ENCODE measurements around the gene ATP5MG. TPM values are rescaled to one million over a fixed set of nuclear protein-coding genes. Genes with fewer than 3 reads are reported as not detected.

The ATP5MG gene, protein sequence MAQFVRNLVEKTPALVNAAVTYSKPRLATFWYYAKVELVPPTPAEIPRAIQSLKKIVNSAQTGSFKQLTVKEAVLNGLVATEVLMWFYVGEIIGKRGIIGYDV
- total RNA-seq = 100 to 1,000 TPM; 145 to 172 TPM
- polyA plus RNA-seq = 100 to 1,000 TPM; 649 to 923 (median 790) TPM
- 25.4 to 35.9 (median 31.6) reads per million in 6 experiments for total RNA-seq

GRCh38 chr11:118401151-118401879, at the start of gene ATP5MG:
Gene ATP5MG (plus strand): TSS chr11:118401606. CDS start chr11:118401666, 60 bp downstream.
- Mint-ChIP-seq H3K36me3 (peaks cover 0 to 37% (median 0%) of the 10 kb centered on the region in 3 donors), H3K9me3 (no peaks in the 10 kb centered on the region), H3K4me3 (peak within 1 kb of the TSS; percentile 89 to 99 (median 96)), H3K27ac (peak within 1 kb of the TSS; percentile 99 to 100 (median 100)), H3K4me1 (peaks cover 31 to 74% (median 62%) of the 10 kb centered on the region in 4 donors), H3K27me3 (no peaks in the 10 kb centered on the region)
- ATAC-seq (peak; percentile 56 to 59), DNase-seq (peak; percentile 87 to 98 (median 93))
- POLR2A ChIA-PET = interaction anchor here (0.5 to 4.3 kb wide), 7 partner anchors 34 to 622 kb away, joined by 3 to 43 read pairs (median 5); partner anchors contain the start of genes ARCN1 and KMT2A

DNA sequence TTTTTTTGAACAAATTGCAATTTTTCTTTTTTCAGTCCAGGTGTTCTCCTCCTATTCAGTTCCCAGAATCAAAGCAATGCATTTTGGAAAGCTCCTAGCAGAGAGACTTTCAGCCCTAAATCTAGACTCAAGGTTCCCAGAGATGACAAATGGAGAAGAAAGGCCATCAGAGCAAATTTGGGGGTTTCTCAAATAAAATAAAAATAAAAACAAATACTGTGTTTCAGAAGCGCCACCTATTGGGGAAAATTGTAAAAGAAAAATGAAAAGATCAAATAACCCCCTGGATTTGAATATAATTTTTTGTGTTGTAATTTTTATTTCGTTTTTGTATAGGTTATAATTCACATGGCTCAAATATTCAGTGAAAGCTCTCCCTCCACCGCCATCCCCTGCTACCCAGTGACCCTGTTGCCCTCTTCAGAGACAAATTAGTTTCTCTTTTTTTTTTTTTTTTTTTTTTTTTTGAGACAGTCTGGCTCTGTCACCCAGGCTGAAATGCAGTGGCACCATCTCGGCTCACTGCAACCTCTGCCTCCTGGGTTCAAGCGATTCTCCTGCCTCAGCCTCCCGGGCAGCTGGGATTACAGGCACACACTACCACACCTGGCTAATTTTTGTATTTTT, 48.2 kb upstream of the ATP5MG start:
- Mint-ChIP-seq H3K36me3 (peaks cover 0 to 66% (median 30%) of the 10 kb centered on the region in 3 donors), H3K27me3 (peaks cover 0 to 2% (median 0%) of the 10 kb centered on the region in 5 donors), H3K9me3 (no peaks in the 10 kb centered on the region), H3K27ac (peak overlapping the region; percentile 88 to 100 (median 96)), H3K4me1 (peaks cover 26 to 43% (median 36%) of the 10 kb centered on the region in 4 donors), H3K4me3 (peak overlapping the region in 1 of 10 donors; percentile 20)
- peak in 3 of 10 donors; percentile 70 to 74 (median 73) for DNase-seq
- POLR2A ChIA-PET = interaction anchor here (0.7 to 1.9 kb wide), 6 partner anchors 10 to 154 kb away, joined by 3 to 12 read pairs (median 5); partner anchors contain the start of genes CD3D, CD3G and MPZL3
- ATAC-seq = peak; percentile 53 to 59

DNA sequence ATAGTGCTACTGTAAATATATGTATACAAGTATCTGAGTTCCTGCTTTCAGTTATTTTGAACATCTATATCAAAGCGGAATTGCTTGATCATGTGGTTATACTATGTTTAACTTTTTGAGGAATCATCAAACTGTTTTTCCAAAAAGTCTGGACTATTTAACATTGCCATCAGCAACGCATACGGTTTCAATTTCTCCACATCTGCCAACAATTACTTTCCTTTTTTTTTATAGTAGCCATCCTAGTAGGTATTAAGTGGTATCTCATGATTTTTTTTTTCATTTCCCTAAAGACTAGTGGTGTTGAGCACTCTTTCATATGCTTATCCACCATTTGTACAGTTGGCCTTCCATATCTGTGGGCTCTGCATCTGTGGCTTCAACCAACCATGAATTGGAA, 43.3 kb upstream of the ATP5MG start:
- no peak overlapping the region for H3K4me3 Mint-ChIP-seq
- H3K4me1 Mint-ChIP-seq = peaks cover 29 to 56% (median 49%) of the 10 kb centered on the region in 4 donors

GRCh38 chr11:118359295-118359958, 42.0 kb upstream of the ATP5MG start, which contains the start of gene UBE4A:
Gene UBE4A (plus strand): TSS chr11:118359600. CDS start chr11:118365081, 5,481 bp downstream.
- DNase-seq = peak; percentile 90 to 99 (median 96)
- POLR2A ChIA-PET = interaction anchor here (0.5 to 1.8 kb wide), 26 partner anchors 8 to 431 kb away, joined by 3 to 28 read pairs (median 4); partner anchors contain the start of genes CD3D, CD3E, CD3G and DDX6
- Mint-ChIP-seq H3K36me3 (peaks cover 0 to 41% (median 2%) of the 10 kb centered on the region in 3 donors), H3K27me3 (peaks cover 0 to 4% (median 0%) of the 10 kb centered on the region in 5 donors), H3K27ac (peak within 1 kb of the TSS; percentile 97 to 99 (median 98)), H3K4me1 (peaks cover 32 to 56% (median 55%) of the 10 kb centered on the region in 4 donors), H3K4me3 (peak within 1 kb of the TSS; percentile 85 to 98 (median 94)), H3K9me3 (no peaks in the 10 kb centered on the region)
- peak; percentile 86 to 93 for ATAC-seq

More for the DNA sequence above, 43.3 kb upstream of the ATP5MG start:
- no peaks in the 10 kb centered on the region for H3K9me3 Mint-ChIP-seq
- no peak for ATAC-seq
- POLR2A ChIA-PET = interaction anchor here (0.9 to 1.0 kb wide), 2 partner anchors 78 to 166 kb away, joined by 3 to 6 read pairs; partner anchors contain the start of gene KMT2A
- peaks cover 0 to 42% (median 2%) of the 10 kb centered on the region in 3 donors for H3K36me3 Mint-ChIP-seq
- peaks cover 0 to 4% (median 0%) of the 10 kb centered on the region in 5 donors for H3K27me3 Mint-ChIP-seq
- DNase-seq = no peak
- peak overlapping the region; percentile 9 to 99 (median 90) for H3K27ac Mint-ChIP-seq

GRCh38 chr11:118364956-118365615, 36.3 kb upstream of the ATP5MG start:
- no peaks in the 10 kb centered on the region for H3K9me3 Mint-ChIP-seq
- POLR2A ChIA-PET = interaction anchor here (0.6 to 0.7 kb wide), 3 partner anchors 54 to 852 kb away, joined by 3 to 4 read pairs (median 4); no protein-coding TSS in a partner anchor
- H3K27ac Mint-ChIP-seq = peak overlapping the region in 1 of 10 donors; percentile 35
- H3K27me3 Mint-ChIP-seq = no peaks in the 10 kb centered on the region
- H3K36me3 Mint-ChIP-seq = peaks cover 0 to 82% (median 21%) of the 10 kb centered on the region in 3 donors
- H3K4me1 Mint-ChIP-seq = peaks cover 22 to 49% (median 39%) of the 10 kb centered on the region in 4 donors
- ATAC-seq (no peak), DNase-seq (no peak)
- no peak overlapping the region for H3K4me3 Mint-ChIP-seq

DNA sequence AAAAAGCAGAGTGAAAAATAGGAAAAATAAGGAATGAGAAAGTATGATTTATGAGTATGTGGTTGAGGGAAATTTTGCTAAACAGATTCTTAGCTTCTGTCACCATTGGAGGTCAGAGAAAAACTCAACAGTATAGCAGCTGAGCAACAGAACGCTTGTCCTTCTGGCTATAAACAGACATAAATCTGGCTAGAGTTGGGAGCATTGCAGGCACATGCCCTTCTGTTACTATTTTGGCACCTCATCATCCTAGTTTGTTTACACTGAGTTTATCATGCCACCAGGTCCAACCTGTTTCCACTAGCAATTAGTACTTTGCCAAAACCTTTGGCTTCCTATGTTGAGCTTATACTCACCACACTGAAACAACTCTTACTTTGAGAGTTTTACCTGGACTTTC, 35.1 kb upstream of the ATP5MG start:
- Mint-ChIP-seq H3K9me3 (no peaks in the 10 kb centered on the region), H3K4me1 (peaks cover 21 to 40% (median 29%) of the 10 kb centered on the region in 4 donors), H3K27me3 (no peaks in the 10 kb centered on the region), H3K4me3 (no peak overlapping the region), H3K27ac (peak overlapping the region in 5 of 10 donors; percentile 3 to 69 (median 24)), H3K36me3 (peaks cover 0 to 90% (median 26%) of the 10 kb centered on the region in 3 donors)
- POLR2A ChIA-PET = interaction anchor here (1.2 kb wide), 1 partner anchor 11 kb away, joined by 3 read pairs; no protein-coding TSS in a partner anchor
- ATAC-seq (no peak), DNase-seq (no peak)

GRCh38 chr11:118370774-118371173, 30.6 kb upstream of the ATP5MG start:
- Mint-ChIP-seq H3K27ac (peak overlapping the region in 2 of 10 donors; percentile 32 to 62), H3K27me3 (no peaks in the 10 kb centered on the region), H3K4me1 (peaks cover 0 to 9% (median 2%) of the 10 kb centered on the region in 4 donors), H3K9me3 (no peaks in the 10 kb centered on the region), H3K36me3 (peaks cover 10 to 96% (median 32%) of the 10 kb centered on the region in 3 donors), H3K4me3 (no peak overlapping the region)
- no peak for ATAC-seq
- DNase-seq = no peak
- POLR2A ChIA-PET = interaction anchor here (0.6 kb wide), 1 partner anchor 109 kb away, joined by 3 read pairs; no protein-coding TSS in a partner anchor

DNA sequence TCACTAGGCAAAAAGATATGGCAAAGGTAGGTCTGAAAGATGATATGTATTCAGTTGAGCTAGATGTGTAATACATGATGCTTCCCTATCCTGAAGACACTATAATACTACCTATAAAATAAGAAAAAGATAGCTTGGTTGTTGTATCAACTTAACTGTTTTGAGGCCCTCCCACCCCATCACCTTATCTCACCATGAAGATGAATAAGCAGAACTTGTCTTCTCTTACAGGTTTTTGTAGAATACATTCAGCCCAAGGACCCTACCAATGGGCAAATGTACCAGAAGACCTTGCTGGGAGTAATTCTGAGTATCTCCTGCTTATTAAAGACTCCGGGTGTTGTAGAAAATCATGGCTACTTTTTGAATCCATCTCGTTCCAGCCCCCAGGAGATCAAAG, 28.1 kb upstream of the ATP5MG start:
- POLR2A ChIA-PET = interaction anchor here (0.7 to 1.3 kb wide), 2 partner anchors 13 to 137 kb away, joined by 3 read pairs; no protein-coding TSS in a partner anchor
- H3K27me3 Mint-ChIP-seq = no peaks in the 10 kb centered on the region
- H3K9me3 Mint-ChIP-seq = no peaks in the 10 kb centered on the region
- no peak for DNase-seq
- peaks cover 10 to 99% (median 38%) of the 10 kb centered on the region in 3 donors for H3K36me3 Mint-ChIP-seq
- no peak for ATAC-seq
- H3K4me3 Mint-ChIP-seq = no peak overlapping the region
- H3K4me1 Mint-ChIP-seq = peaks cover 0 to 3% (median under 1%) of the 10 kb centered on the region in 4 donors
- H3K27ac Mint-ChIP-seq = peak overlapping the region in 1 of 10 donors; percentile 14

- Mint-ChIP-seq H3K36me3 (peaks cover 10 to 99% (median 42%) of the 10 kb centered on the region in 3 donors), H3K4me3 (no peak overlapping the region), H3K27me3 (no peaks in the 10 kb centered on the region), H3K4me1 (peaks cover 0 to 3% (median 0%) of the 10 kb centered on the region in 4 donors), H3K27ac (peak overlapping the region in 2 of 10 donors; percentile 37 to 43), H3K9me3 (no peaks in the 10 kb centered on the region)
- DNase-seq (no peak), ATAC-seq (no peak)
- POLR2A ChIA-PET = interaction anchor here (1.3 kb wide), 1 partner anchor 13 kb away, joined by 3 read pairs; no protein-coding TSS in a partner anchor
Observed at GRCh38 chr11:118373871-118374270, 27.5 kb upstream of the ATP5MG start.

GRCh38 chr11:118374729-118375128, 26.7 kb upstream of the ATP5MG start:
- Mint-ChIP-seq H3K27me3 (no peaks in the 10 kb centered on the region), H3K4me3 (no peak overlapping the region), H3K27ac (peak overlapping the region in 3 of 10 donors; percentile 13 to 57 (median 54)), H3K9me3 (no peaks in the 10 kb centered on the region), H3K4me1 (peaks cover 0 to 3% (median 0%) of the 10 kb centered on the region in 4 donors), H3K36me3 (peaks cover 10 to 99% (median 38%) of the 10 kb centered on the region in 3 donors)
- ATAC-seq = no peak
- POLR2A ChIA-PET = no interaction called here
- DNase-seq = no peak

DNA sequence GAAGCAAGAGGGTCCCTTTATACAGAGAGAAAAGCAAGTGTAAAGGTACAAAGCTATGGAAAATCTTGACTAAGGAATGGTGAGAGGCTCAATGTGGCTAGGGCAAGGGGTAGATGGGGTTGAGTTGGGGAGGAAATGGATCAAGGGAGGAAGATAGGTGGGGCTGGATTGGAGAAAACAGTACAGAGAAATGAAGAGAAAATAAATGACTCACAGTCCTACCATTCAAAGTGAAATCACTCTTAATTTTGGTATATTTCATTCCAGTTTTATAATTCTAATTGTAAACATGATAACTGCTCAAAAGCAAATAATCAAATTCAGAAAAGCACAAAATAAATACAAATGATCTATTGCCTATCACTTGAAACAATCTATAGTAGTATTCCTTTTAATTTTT, 25.4 kb upstream of the ATP5MG start:
- no peak for DNase-seq
- POLR2A ChIA-PET = interaction anchor here (0.8 kb wide), 1 partner anchor 23 kb away, joined by 3 read pairs; no protein-coding TSS in a partner anchor
- Mint-ChIP-seq H3K36me3 (peaks cover 10 to 96% (median 33%) of the 10 kb centered on the region in 3 donors), H3K9me3 (no peaks in the 10 kb centered on the region), H3K4me1 (peaks cover 0 to 3% (median 0%) of the 10 kb centered on the region in 4 donors), H3K27ac (peak overlapping the region in 7 of 10 donors; percentile 2 to 61 (median 28)), H3K4me3 (no peak overlapping the region), H3K27me3 (no peaks in the 10 kb centered on the region)
- ATAC-seq = no peak
